Fibroblast of gingiva (primary cell): ENCODE results near the gene FAM25C.
"Not testable (repeated sequence)": the region's sequence is repeated elsewhere in the genome, so short reads cannot be mapped to it uniquely, and the experiment has no call there.

ENCODE experiments used
- DNase-seq: peaks from one replicate; pipeline ENCODE4 v3.0.0-alpha.2; 2011; ENCODE audit warnings: low read depth

FAM25C gene

GRCh38 chr10:47957158-47957557 lies 42.4 kb downstream of the FAM25C start:
- DNase-seq: not testable (repeated sequence)

- DNase-seq: not testable (repeated sequence)
Observed at GRCh38 chr10:47947424-47947823, 52.2 kb downstream of the FAM25C start.
